Measurements from ENCODE around the gene ATRAID. TPM values are rescaled to one million over a fixed set of nuclear protein-coding genes. Genes with fewer than 3 reads are reported as not detected.

Gene ATRAID
- total RNA-seq, 4 donors from 2014 or later = 118 to 143 (median 130) TPM

GRCh38 chr2:27237341-27237945 is 25.6 kb downstream of the ATRAID start:
- H3K9me3 ChIP-seq = no peaks in the 10 kb centered on the region
- 90% methylated on average over 11 of the region's 15 CpGs for WGBS
- TF ChIP-seq POLR2A (IDR thresholded peaks at IDR 0.05; ENCODE audit: low read depth) = no peak
- no peak for TF ChIP-seq POLR2AphosphoS5 (IDR thresholded peaks at IDR 0.05)
- TF ChIP-seq, protein P1, sequence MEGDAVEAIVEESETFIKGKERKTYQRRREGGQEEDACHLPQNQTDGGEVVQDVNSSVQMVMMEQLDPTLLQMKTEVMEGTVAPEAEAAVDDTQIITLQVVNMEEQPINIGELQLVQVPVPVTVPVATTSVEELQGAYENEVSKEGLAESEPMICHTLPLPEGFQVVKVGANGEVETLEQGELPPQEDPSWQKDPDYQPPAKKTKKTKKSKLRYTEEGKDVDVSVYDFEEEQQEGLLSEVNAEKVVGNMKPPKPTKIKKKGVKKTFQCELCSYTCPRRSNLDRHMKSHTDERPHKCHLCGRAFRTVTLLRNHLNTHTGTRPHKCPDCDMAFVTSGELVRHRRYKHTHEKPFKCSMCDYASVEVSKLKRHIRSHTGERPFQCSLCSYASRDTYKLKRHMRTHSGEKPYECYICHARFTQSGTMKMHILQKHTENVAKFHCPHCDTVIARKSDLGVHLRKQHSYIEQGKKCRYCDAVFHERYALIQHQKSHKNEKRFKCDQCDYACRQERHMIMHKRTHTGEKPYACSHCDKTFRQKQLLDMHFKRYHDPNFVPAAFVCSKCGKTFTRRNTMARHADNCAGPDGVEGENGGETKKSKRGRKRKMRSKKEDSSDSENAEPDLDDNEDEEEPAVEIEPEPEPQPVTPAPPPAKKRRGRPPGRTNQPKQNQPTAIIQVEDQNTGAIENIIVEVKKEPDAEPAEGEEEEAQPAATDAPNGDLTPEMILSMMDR (IDR thresholded peaks at IDR 0.05) = no peak
- no peak for TF ChIP-seq EP300 (IDR thresholded peaks at IDR 0.05)
- DNase-seq (ENCODE audit: extremely low spot score) = no peak
- no peak overlapping the region for H3K27ac ChIP-seq (replicated peaks in 1 of 4)
- no peaks in the 10 kb centered on the region for H3K27me3 ChIP-seq
- H3K4me1 ChIP-seq = no peaks in the 10 kb centered on the region
- H3K36me3 ChIP-seq = peaks cover 90 to 100% (median 100%) of the 10 kb centered on the region in 4 donors
- intact Hi-C loops (cut with DNase I) = no loop called here
- no peak overlapping the region for H3K4me3 ChIP-seq

GRCh38 chr2:27238976-27239375 is 27.1 kb downstream of the ATRAID start:
- H3K9me3 ChIP-seq = no peaks in the 10 kb centered on the region
- no peak overlapping the region for H3K27ac ChIP-seq (replicated peaks in 1 of 4)
- TF ChIP-seq POLR2AphosphoS5 (IDR thresholded peaks at IDR 0.05) = no peak
- TF ChIP-seq EP300 (IDR thresholded peaks at IDR 0.05) = no peak
- no peak for TF ChIP-seq POLR2A (IDR thresholded peaks at IDR 0.05; ENCODE audit: low read depth)
- TF ChIP-seq, protein P1 (IDR thresholded peaks at IDR 0.05) = no peak
- DNase-seq (ENCODE audit: extremely low spot score) = no peak
- no peak overlapping the region for H3K4me3 ChIP-seq
- intact Hi-C loops (cut with DNase I) = no loop called here
- H3K36me3 ChIP-seq = peaks cover 81 to 100% (median 100%) of the 10 kb centered on the region in 4 donors
- 96% methylated on average over 8 of the region's 8 CpGs for WGBS
- H3K27me3 ChIP-seq = no peaks in the 10 kb centered on the region
- peaks cover 0 to 4% (median 0%) of the 10 kb centered on the region in 4 donors for H3K4me1 ChIP-seq

GRCh38 chr2:27240406-27240805 is 28.6 kb downstream of the ATRAID start:
- TF ChIP-seq POLR2AphosphoS5 (IDR thresholded peaks at IDR 0.05) (no peak), EP300 (IDR thresholded peaks at IDR 0.05) (no peak), POLR2A (IDR thresholded peaks at IDR 0.05; ENCODE audit: low read depth) (no peak)
- TF ChIP-seq, protein P1 (IDR thresholded peaks at IDR 0.05) = no peak
- Histone ChIP-seq H3K27me3 (no peaks in the 10 kb centered on the region), H3K4me1 (peaks cover 0 to 4% (median 0%) of the 10 kb centered on the region in 4 donors), H3K27ac (replicated peaks in 1 of 4) (no peak overlapping the region), H3K9me3 (no peaks in the 10 kb centered on the region), H3K4me3 (no peak overlapping the region), H3K36me3 (peaks cover 71 to 94% (median 90%) of the 10 kb centered on the region in 4 donors)
- WGBS = 89% methylated on average over 8 of the region's 9 CpGs
- DNase-seq (ENCODE audit: extremely low spot score) = no peak
- intact Hi-C loops (cut with DNase I) = no loop called here

- Histone ChIP-seq H3K27me3 (no peaks in the 10 kb centered on the region), H3K36me3 (peaks cover 58 to 78% (median 74%) of the 10 kb centered on the region in 4 donors), H3K27ac (replicated peaks in 1 of 4) (no peak overlapping the region), H3K9me3 (no peaks in the 10 kb centered on the region), H3K4me3 (no peak overlapping the region), H3K4me1 (peaks cover 0 to 4% (median 0%) of the 10 kb centered on the region in 4 donors)
- TF ChIP-seq POLR2A (IDR thresholded peaks at IDR 0.05; ENCODE audit: low read depth) = no peak
- TF ChIP-seq EP300 (IDR thresholded peaks at IDR 0.05) = no peak
- no peak for TF ChIP-seq POLR2AphosphoS5 (IDR thresholded peaks at IDR 0.05)
- TF ChIP-seq, protein P1 (IDR thresholded peaks at IDR 0.05) = no peak
- DNase-seq (ENCODE audit: extremely low spot score) = no peak
- WGBS = 81% methylated on average over 19 of the region's 24 CpGs
- intact Hi-C loops (cut with DNase I) = no loop called here
Observed at GRCh38 chr2:27241761-27242613, 30.1 kb downstream of the ATRAID start.

Measured in esophagus muscularis mucosa (tissue), 4 donors.